ENCODE data around the gene RBPJ. TPM values are rescaled to one million over a fixed set of nuclear protein-coding genes. Genes with fewer than 3 reads are reported as not detected.

Gene RBPJ
- total RNA-seq, 1 experiment from 2014 or later: 59.8 TPM

DNA sequence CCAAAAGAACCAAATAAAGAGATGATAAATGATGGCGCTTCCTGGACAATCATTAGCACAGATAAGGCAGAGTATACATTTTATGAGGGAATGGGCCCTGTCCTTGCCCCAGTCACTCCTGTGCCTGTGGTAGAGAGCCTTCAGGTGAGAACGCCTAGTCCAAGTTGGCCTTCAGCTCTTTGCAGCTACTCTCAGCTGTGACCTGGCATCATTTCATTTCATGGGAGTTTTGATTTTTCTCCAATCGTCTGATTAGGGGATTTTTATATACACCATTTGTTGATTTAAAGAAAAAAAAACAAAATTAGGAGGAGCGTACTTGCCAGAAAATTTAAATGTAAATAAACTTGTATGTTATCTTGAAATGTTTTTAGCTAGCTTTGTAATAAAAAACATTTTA lies 109.1 kb downstream of the RBPJ start:
- no peak for TF ChIP-seq EZH2 (IDR thresholded peaks at IDR 0.05; ENCODE audit: borderline replicate concordance, low read depth, low read length, poor library complexity, severe bottlenecking)
- TF ChIP-seq, protein P1, sequence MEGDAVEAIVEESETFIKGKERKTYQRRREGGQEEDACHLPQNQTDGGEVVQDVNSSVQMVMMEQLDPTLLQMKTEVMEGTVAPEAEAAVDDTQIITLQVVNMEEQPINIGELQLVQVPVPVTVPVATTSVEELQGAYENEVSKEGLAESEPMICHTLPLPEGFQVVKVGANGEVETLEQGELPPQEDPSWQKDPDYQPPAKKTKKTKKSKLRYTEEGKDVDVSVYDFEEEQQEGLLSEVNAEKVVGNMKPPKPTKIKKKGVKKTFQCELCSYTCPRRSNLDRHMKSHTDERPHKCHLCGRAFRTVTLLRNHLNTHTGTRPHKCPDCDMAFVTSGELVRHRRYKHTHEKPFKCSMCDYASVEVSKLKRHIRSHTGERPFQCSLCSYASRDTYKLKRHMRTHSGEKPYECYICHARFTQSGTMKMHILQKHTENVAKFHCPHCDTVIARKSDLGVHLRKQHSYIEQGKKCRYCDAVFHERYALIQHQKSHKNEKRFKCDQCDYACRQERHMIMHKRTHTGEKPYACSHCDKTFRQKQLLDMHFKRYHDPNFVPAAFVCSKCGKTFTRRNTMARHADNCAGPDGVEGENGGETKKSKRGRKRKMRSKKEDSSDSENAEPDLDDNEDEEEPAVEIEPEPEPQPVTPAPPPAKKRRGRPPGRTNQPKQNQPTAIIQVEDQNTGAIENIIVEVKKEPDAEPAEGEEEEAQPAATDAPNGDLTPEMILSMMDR (conservative IDR thresholded peaks at IDR 0.05; ENCODE audit: low read depth, low read length): no peak
- Histone ChIP-seq H3K9me3 (ENCODE audit: low read depth, low read length, poor library complexity, severe bottlenecking) (no peaks in the 10 kb centered on the region), H3K27ac (ENCODE audit: low read depth, low read length, poor library complexity, severe bottlenecking) (no peak overlapping the region), H3K36me3 (ENCODE audit: insufficient read depth, low read length, poor library complexity, severe bottlenecking) (peaks cover 26% of the 10 kb centered on the region), H3K4me1 (ENCODE audit: insufficient read depth, low read length, poor library complexity, severe bottlenecking) (no peaks in the 10 kb centered on the region), H3K27me3 (replicated peaks; ENCODE audit: insufficient read depth, low read depth, low read length, poor library complexity) (no peaks in the 10 kb centered on the region), H3K4me3 (ENCODE audit: low read depth, low read length, poor library complexity, severe bottlenecking) (no peak overlapping the region)
- intact Hi-C loops (cut with micrococcal nuclease; ENCODE audit: unreplicated experiment): loop anchor here (5.0 kb wide), 1 partner anchor 292 kb away; no protein-coding TSS in a partner anchor
- BruUV-seq (replicated peaks): no TSS peak
- no peak for DNase-seq (ENCODE audit: low spot score)
- CTCF ChIA-PET: no interaction called here
- POLR2A ChIA-PET (ENCODE audit: low non-redundant PET): no interaction called here

DNA sequence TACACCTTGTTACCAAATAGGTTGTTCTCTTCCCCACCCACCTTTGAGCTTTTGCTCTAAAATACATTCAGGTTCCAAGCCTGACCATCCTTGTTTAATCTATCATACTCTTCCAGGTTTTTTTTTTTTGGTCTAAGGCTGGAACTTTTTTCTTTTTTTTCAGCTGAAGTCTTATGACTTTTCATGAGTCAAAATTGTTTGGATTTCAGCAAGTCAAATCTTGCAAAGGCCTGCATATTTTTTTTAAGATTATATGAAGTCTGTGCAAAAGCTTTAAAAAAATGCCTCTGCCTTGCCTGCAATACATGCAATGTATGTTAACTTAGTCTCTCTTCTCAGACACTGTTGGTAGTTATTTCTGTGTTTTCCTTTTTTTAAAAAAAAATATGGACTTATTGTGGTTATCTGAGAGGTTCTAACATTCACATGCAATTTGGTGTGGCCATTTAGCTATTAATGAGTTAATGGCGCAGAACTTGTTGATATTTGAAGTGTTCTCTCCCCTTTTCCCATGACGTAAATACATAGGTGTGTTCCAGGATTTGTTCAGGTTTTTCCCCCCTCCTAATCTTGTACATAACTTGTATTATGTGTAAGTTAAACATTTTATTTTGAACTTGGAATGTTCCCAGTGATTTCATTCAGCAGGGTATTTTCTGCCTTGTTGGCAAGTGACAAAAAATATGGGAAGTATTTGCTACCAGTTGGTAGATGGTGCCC lies 110.8 kb downstream of the RBPJ start:
- intact Hi-C loops (cut with micrococcal nuclease; ENCODE audit: unreplicated experiment): no loop called here
- no TSS peak for BruUV-seq (replicated peaks)
- ChIA-PET CTCF (interaction anchor here (0.7 kb wide), 1 partner anchor 80 kb away, joined by 3 read pairs; no protein-coding TSS in a partner anchor), POLR2A (ENCODE audit: low non-redundant PET) (interaction anchor here (0.6 kb wide), 1 partner anchor 101 kb away, joined by 3 read pairs; no protein-coding TSS in a partner anchor)
- Histone ChIP-seq H3K4me1 (ENCODE audit: insufficient read depth, low read length, poor library complexity, severe bottlenecking) (no peaks in the 10 kb centered on the region), H3K9me3 (ENCODE audit: low read depth, low read length, poor library complexity, severe bottlenecking) (no peaks in the 10 kb centered on the region), H3K27me3 (replicated peaks; ENCODE audit: insufficient read depth, low read depth, low read length, poor library complexity) (no peaks in the 10 kb centered on the region), H3K36me3 (ENCODE audit: insufficient read depth, low read length, poor library complexity, severe bottlenecking) (peaks cover 18% of the 10 kb centered on the region), H3K4me3 (ENCODE audit: low read depth, low read length, poor library complexity, severe bottlenecking) (no peak overlapping the region), H3K27ac (ENCODE audit: low read depth, low read length, poor library complexity, severe bottlenecking) (no peak overlapping the region)
- no peak for DNase-seq (ENCODE audit: low spot score)
- TF ChIP-seq, protein P1 (conservative IDR thresholded peaks at IDR 0.05; ENCODE audit: low read depth, low read length): no peak
- no peak for TF ChIP-seq EZH2 (IDR thresholded peaks at IDR 0.05; ENCODE audit: borderline replicate concordance, low read depth, low read length, poor library complexity, severe bottlenecking)

DNA sequence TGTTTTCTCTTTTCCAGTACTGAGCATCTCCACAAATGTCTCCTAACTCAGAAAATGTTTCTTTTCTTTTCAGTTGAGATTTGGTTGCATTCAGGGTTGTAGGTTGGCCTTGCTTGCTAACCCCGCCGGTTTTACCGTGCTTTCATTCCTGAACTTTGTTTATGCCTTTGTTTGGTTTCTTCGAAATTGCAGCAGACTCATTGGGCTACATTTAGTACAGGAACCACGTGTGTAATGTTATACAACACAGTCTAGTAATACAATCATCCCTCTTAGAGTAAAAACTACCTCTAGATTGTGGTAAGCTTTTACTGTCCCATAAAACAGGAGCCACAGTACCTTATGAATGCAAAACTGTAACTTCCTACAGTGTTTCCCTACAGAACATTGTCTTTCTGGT lies 111.6 kb downstream of the RBPJ start:
- ChIA-PET CTCF (no interaction called here), POLR2A (ENCODE audit: low non-redundant PET) (no interaction called here)
- Histone ChIP-seq H3K9me3 (ENCODE audit: low read depth, low read length, poor library complexity, severe bottlenecking) (no peaks in the 10 kb centered on the region), H3K4me3 (ENCODE audit: low read depth, low read length, poor library complexity, severe bottlenecking) (no peak overlapping the region), H3K36me3 (ENCODE audit: insufficient read depth, low read length, poor library complexity, severe bottlenecking) (peaks cover 18% of the 10 kb centered on the region), H3K4me1 (ENCODE audit: insufficient read depth, low read length, poor library complexity, severe bottlenecking) (no peaks in the 10 kb centered on the region), H3K27ac (ENCODE audit: low read depth, low read length, poor library complexity, severe bottlenecking) (no peak overlapping the region), H3K27me3 (replicated peaks; ENCODE audit: insufficient read depth, low read depth, low read length, poor library complexity) (no peaks in the 10 kb centered on the region)
- intact Hi-C loops (cut with micrococcal nuclease; ENCODE audit: unreplicated experiment): no loop called here
- no TSS peak for BruUV-seq (replicated peaks)
- DNase-seq (ENCODE audit: low spot score): no peak
- no peak for TF ChIP-seq EZH2 (IDR thresholded peaks at IDR 0.05; ENCODE audit: borderline replicate concordance, low read depth, low read length, poor library complexity, severe bottlenecking)
- TF ChIP-seq, protein P1 (conservative IDR thresholded peaks at IDR 0.05; ENCODE audit: low read depth, low read length): no peak
